GM21528 (cell line): ENCODE measurements around the gene CDK2AP2.
"Not testable (repeated sequence)": the region's sequence is repeated elsewhere in the genome, so short reads cannot be mapped to it uniquely, and the experiment has no call there.

ENCODE experiments used
- ATAC-seq: cut with Tn5 transposase; IDR thresholded peaks from one replicate; pipeline ENCODE4 v1.9.1; 2021; ENCODE audit warnings: mild to moderate bottlenecking, moderate library complexity; ENCODE audit not compliant: unreplicated experiment, low FRiP score

Gene CDK2AP2, protein sequence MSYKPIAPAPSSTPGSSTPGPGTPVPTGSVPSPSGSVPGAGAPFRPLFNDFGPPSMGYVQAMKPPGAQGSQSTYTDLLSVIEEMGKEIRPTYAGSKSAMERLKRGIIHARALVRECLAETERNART

DNA sequence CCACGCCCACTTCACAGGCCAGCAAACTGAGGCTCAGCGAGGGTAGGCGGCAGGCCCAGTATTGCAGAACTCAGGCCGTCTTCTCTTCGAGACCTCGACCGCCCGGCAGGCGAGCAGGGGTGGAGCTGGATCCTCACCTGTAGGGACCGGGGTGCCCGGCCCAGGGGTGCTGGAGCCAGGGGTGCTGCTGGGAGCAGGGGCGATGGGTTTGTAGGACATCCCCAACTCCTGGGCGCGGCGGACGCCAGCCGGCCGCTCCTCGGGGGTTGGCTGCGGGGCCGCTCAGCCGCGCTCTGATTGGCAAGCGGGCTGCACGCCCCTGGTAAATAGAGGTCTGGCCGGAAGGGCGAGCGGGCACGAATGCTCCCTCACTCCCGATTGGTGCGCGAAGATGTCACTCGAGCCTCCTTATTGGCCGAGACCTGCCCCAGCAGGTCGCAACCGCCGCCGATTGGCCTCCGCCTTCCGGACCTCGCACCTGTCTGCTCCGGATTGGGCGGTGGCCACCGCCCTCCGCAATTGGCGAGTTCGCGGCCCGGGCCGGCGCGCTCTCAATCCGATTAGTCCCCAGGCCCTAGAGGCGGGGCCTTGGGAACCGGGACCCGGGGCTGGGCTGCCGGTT lies at the start of gene CDK2AP2:
Gene CDK2AP2 (minus strand): TSS at position 299 of the 622 bp plus-strand sequence. CDS start 80 bp downstream, at position 219.
- peak; percentile 59 for ATAC-seq

DNA sequence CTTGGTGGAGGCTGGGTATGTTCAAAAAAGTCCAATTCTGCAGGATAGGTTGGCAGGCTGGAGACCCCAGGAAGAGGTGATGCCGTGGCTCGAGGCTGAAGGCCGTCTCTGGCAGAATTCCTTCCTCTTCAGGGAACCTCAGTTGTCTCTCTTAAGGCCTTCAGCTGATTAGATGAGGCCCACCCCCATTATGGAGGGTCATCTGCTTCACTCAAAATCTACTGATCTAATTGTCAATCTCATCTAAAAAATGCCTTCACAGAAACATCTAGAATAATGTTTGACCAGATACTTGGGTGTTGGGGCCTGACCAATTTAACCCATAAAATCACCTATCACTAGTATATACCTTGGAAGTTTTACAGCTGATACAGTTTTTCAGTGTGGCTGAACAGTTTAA lies 48.3 kb upstream of the CDK2AP2 start:
- no peak for ATAC-seq

DNA sequence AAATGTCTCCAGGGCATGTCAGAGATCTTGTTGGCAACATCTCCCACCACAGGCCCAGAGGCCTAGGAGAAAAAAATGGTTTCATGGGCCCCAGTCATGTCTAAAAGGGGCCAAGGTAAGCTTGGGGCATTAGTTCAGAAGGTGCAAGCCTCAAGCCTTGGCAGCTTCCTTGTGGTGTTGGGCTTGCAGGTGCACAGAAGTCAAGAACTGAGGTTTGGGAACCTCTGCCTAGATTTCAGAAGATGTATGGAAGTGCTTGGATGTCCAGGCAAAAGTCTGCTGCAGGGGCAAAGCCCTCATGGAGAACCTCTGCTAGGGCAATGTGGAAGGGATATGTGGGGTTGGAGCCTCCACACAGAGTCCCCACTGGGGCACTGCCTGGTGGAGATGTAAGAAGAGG lies 43.7 kb upstream of the CDK2AP2 start:
- not testable (repeated sequence) for ATAC-seq

DNA sequence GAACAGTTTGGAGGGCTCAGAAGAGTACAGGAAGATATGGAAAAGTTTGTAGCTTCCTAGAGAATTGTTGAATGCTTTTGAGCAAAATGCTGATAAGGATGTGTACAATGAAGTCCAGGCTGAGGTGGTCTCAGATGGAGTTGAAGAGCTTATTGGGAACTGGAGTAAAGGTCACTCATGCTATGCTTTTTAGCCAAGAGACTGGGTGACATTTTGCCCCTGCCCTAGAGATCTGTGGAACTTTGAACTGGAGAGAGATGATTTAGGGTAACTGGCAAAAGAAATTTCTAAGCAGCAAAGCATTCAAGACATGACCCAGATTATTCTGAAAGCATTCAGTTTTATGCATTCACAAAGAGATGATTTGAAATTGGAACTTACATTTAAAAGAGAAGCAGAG lies 43.2 kb upstream of the CDK2AP2 start:
- no peak for ATAC-seq

DNA sequence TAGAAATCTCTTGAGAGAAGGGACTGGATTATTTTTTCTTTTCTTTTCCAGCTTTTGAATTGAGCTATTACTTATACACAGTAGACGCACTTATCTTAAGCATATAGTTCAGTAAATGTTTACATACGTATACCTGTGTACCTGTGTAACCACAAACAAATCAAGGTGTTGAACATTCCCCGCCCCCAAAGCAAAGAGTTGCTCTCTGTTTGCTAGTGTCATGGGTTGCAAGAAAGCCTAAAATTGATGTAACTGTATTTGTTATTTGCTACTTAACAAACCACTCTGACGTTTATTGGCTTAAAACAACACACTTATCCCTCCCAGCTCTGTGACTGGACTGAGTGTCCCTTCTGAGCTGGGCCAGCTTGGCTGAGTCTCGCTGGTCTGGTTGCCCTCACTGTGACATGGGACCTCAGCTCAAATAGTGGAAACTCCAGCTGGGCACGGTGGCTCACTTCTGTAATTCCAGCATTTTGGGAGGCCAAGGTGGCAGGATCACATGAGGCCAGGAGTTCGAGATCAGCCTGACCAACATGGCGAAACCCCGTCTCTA lies 40.7 kb upstream of the CDK2AP2 start:
- no peak for ATAC-seq

DNA sequence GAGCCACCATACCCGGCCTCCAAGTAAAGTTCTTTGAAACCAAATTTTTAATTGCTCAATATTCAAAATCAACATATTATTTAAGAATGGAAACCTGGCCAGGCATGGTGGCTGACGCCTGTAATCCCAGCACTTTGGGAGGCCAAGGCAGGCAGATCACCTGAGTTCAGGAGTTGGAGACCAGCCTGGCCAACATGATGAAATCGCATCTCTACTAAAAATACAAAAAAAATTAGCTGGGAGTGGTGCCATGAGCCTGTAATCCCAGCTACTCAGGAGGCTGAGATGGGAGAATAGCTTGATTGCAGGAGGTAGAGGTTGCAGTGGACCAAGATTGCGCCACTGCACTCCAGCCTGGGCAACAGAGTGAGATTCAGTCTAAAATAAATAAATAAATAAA lies 40.1 kb upstream of the CDK2AP2 start:
- ATAC-seq = not testable (repeated sequence)

DNA sequence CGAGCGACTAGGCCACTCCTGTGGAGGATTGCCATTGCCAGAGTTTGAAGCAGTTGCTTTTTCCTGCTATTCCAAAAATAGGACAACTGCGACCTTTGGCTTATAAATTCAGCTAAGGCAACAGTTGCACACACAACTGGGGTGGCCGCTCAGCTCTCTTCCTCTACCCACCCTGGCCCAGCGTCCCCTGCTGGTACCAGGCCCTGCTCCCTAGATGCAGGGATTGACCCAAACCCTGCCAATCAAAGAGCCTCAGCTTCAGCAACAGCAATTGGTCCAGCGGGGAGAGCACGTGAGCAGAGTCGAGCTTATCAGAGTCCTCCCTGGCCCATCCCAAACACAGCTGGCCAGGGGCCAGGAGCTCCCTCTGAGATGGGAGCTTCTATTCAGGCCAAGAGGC lies 37.3 kb upstream of the CDK2AP2 start:
- no peak for ATAC-seq

DNA sequence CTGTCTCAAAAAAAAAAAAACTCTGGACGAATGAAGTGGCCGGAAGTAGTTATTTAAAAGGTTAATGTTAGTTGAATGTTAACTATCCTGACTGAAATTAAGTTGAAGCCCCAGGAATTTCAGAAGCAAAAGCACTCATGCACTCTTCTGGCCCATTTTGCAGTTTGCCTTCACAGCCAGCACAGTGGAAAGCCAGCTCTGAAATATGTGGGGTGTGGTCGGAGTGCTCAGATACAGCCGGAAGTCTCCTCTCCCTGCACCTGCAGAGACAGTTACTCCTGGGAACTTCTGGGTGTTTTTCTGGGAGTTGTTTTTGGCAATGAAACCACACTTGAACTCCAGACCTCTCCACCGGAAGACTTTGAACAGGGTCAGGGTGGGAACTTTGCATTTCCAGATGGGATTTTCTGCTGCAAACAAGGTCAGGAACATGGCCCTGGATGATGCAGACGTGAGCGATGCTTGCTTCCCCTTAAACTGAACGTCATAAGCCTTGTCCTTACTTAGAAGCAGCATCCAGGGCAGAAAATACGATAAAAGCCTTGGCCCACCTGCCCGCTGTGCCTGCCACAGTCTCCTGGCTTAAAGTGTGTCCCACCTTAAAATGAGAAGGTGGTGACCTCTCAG lies 36.8 kb upstream of the CDK2AP2 start:
- no peak for ATAC-seq

DNA sequence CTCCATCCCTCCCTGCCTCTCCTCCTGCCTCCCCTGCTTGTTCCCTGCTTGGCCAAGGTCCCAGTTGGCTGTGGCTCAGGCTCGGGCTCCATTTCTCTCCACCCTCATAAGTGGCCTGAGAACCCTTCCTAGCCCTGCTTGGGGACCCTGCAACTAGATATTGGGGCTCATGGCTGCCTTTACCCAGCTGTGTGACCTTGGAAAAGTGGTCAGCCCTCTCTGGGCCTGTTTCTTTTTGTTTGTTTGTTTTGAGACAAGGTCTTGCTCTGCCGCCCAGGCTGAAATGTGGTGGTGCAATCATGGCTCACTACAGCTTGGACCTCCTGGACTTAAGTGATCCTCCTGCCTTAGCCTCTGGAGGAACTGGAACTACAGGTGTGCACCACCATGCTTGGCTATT lies 35.6 kb upstream of the CDK2AP2 start:
- no peak for ATAC-seq

DNA sequence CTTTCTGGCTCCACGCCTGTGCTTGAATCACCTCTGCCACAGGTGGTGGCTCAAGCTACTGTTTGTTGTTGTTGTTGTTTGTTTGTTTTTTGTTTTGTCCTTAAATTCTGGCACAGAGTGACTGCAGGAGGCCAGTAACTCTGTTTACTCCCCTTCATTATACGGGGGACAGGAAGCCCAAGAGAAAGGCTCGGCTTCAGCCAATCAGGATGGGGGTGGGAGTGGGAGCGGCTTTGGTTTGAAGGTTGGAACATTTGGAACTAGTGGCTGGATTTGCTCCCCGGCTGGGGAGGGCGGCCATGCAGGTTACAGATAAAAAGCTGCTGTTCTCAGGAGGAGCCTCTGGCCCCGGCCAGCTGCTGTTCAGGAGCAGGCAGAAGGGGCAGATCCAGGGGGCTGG lies 35.0 kb upstream of the CDK2AP2 start:
- ATAC-seq = no peak

DNA sequence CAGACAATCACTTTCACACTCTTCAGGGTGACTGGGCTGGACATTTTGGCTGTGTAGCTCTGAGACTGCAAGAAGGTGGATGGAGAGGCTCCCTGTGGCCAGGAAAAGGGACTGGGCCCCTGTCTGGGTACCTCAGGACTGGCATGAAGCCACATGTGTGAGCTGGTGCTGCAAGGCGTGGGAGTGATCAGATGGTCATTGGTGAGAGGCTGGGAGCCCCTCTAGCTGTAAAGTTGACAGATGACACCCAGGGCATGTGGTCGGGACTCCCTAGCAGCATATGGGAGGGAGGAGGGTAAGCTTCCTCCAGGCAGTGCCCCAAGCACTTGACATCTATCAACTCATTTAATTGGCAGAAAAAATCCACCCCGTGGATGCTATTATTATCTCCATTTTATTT lies 34.2 kb upstream of the CDK2AP2 start:
- ATAC-seq = no peak

DNA sequence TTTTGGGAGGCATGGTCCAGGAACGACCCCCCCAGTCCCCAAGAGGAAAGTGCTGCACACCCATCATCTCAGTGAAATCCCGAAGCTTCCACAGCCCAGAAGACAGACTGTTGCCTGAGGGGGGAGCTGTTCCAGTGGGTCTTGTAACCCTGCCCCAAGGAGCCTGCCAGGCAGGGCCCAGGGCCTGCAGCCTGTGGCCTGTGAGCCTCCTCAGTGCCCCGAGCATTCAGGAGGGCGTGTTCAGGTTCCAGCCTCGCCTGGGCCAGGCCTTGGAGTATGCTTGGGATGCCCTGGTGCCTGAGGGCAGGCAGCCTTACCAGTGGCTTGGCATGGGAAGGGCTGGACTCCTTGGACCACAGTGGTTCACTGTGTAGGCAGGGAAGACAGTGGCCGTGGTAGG lies 33.2 kb upstream of the CDK2AP2 start:
- no peak for ATAC-seq

DNA sequence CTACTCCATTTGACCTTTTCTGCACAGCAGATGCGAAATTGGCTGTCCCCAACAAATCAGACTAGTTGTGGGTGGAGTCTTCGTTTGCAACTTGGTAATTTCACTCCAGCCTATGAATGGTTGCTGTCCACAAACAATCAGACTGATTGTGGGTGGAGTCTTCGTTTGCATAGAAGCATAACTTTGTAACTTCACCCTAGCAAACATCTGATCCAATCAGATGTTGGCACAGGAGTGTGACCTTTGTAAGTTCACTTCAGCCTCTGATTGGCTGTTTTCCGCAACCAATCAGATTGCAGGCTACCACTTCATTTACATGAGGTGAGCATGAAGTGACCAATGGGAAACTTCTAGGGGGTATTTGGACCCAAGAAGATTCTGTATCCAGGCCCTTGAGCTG lies 31.6 kb upstream of the CDK2AP2 start:
- ATAC-seq = no peak

DNA sequence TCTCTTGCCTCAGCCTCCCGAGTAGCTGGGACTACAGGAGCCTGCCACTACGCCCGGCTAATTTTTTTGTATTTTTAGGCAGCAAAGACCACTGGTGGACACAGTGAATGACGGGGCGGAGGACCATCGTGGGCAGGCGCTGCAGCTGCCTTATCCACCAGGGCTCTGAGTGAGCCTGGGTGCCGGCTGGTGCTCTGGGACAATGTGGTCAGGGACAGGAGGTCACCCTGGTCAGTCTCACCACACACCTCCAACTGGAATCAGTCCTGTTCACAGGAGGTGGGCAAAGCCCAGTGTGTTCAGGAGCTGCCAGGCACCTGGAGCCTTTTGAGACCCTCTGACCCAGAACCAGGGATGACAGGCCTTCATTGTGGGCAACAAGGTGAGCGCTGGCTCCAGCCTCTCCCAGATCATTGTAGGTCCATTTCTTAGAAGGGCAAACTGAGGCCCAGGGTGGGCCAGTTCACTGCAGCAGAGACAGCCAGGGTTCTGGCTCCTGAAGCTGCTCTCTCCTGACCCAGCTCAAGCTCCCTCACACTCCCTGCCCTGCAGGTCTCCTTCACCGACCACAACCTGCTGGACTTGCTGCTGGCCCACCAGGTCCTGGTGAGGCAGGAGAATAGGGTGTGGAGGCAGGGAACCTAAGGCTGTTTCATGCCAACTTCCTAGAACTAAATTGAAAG lies 31.0 kb upstream of the CDK2AP2 start:
- ATAC-seq = no peak

DNA sequence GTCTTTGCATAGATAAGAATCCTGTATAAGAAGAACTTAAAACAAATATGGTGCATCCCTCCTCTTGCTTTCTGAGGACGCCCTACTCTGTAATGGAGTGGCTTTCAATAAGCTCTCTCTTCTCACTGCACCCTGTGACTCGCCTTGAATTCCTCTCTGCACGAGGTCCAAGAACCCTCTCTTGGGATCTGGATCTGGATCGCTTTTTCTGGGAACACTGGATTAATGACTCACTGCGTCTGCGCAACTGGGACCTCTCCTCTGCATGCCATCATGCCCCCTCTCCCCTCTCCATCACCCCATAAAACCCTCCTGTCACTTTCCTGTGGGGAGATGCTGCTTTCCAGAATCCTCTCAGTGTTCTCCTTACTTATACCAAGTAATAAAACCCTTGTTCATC lies 30.3 kb upstream of the CDK2AP2 start:
- no peak for ATAC-seq

DNA sequence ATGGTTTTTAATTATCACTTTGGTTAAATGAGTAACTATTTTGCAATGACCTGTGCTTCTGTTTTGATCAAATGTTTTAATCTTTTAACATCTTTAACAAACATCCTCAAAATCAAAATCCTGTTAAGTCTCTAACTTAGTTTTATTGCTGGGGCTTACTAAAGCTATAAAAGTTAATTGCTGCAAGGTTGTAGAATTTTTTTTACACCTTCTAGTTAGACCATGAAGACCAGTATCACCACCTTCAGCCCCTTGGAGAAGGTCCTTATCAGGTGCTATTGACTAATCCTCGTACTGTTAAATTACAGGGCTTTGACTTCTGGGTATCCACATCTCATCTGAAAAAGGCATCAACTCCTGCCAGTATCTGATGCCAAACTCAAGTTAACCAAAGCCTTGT lies 27.6 kb upstream of the CDK2AP2 start:
- no peak for ATAC-seq

DNA sequence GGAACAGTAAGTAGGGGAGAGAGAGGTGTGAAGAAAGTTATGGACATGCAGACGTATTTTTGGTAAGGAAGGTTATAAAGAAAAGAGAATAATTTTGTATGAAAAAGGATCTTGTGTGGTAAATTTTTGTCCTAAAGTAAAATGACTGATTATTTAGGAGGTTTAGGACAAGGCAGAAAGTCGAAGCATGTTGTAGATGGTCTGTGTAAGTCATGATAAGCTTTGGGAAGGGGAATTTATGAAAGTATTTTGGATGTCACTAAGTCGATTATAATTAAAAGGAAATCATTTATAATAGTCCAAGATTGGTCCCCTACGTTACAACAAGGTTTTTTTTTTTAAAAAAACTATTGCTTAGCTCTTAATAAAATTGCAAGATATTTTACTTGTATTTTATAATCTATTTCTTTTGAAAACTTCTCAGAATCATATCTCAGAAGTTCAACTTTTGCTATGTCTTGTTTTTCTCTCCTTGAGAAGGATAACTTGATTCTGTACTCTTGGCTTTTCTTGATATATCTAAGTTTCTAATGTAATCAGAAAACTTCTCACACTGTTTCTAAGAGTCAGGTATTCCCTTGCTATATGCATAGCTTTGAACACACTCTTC lies 26.2 kb upstream of the CDK2AP2 start:
- no peak for ATAC-seq

DNA sequence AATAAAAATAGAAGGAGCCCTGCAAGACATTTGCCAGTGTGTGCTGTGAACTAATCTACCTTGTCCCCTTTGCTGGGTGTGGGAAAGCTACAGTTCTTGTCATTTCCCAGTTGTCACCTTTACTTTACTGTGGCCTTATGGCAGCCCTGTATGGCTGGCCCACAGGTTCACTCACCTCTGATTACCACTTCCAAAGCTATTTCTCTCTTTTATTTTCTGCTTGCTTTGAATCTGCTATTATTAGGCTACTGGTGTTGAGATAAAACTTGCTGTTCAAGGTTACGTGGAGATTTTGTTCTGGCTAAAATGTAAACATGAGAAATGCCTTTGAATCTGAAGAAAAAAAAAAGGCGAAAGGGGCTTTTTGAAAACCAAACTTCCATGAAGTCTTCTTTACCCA lies 24.9 kb upstream of the CDK2AP2 start:
- no peak for ATAC-seq

DNA sequence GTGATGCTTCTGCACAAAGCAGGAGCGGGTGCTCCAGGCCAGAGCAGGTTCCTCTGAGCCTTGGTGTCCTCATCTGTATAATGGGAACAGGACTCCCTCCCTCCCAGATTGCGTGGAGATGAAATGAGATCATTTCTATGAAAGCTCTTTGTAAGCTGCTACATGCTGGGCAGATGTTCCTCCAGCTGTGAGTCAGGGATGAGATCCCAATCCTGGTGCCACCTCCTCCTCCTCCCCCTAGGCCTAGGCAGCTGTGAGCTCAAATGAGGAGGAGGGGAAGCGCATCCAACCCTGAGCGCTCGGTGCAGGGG lies 22.3 kb upstream of the CDK2AP2 start:
- ATAC-seq = no peak

DNA sequence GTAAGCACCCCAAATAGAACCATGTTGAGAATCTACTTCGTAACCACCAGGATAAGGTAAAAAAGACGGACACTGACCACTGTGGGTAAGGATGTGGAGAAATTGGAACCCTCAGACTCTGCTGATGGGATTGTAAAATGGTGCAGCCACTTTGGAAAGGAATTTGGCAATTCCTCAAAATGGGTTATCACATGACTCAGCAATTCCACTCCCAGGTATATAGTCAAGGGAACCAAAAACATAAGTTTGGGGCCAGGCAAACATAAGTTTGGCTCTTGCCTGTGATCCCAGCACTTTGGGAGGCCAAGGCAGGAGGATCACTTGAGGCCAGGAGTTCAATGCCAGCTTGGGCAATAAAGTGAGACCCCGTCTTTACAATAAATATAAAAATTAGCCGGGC lies 20.4 kb upstream of the CDK2AP2 start:
- ATAC-seq = no peak

DNA sequence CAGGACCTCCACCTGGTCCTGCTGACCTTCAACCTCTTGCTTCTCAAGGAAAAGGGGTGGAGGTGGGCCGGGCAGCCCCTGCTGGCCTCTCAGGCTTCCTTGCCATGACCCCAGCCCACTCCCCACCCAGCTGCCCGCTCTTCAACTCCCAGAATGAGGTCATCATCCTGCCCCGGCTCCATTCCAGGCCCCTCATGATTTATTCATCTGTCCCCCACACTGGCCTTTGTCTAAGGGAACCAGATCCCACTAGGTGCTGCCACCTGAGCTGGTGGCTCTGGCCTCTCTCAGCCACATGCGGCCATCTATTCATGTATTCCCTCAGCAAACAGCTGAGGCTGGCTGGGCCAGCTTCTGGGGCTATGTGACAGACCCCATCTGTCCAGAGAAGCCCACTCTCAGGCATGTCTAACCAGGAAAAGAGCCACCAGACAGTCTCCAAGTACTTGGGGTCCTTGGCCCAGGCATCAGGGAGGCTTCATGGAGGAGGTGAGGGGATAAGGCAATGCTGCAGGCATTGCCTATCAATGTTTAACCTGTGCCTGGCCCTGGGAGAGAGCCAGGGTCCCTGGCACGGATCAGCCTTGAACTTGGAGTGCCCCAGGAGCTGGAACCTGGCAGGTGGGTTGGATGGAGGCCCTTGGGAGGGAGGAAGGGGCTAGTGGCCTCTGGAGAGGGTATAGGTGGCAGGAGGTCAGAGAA lies 17.5 kb upstream of the CDK2AP2 start:
- ATAC-seq = no peak
